ENCODE results near the gene C14orf119.

DNA sequence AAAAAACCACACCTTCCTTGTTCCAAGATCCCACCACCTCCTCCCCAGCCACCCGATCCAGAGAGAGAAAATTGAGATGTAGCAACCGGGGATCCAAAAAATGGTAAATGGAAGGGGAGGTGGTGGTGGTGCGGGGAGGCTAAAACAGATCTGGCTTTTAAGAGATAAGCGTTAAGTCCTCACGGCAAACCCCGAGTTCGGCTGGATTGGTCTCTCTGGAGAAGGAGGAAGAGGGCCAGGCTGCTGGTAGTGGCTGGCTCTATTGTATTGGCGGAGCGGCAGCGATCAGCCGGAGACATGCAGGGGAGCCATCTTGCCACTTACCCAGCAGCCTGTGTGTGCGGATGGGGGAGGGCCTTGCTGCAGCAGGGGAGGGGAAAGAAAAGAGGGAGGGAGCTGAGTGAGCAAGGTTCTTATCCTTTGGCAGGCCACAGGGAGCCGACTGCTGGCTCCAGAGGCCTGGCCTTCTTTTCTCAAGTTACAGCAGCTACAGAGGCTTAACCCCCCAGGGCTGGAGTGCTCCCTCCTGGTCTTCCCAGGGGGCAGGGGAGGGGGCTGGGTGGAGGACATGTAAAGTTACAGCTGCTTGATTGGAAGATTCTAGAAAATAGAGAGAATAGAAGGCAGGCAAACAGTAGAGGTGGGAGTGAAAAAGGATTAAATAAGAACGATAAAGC lies 23.9 kb upstream of the C14orf119 start:
- TF ChIP-seq CTCF (IDR thresholded peaks at IDR 0.05) (peak in 1 of 4 experiments; percentile 18), POLR2A (IDR thresholded peaks at IDR 0.05) (peak; percentile 51), POLR2AphosphoS5 (IDR thresholded peaks at IDR 0.05) (peak; percentile 86)

Measured in prostate gland (tissue), 2 donors.